NCI-H2107 (cell line): Measurements from ENCODE around the gene RGS17.
"Not testable (repeated sequence)": the region's sequence is repeated elsewhere in the genome, so short reads cannot be mapped to it uniquely, and the experiment has no call there.

ENCODE experiments used
- DNase-seq: peaks from one replicate; lab custom pipeline; 2025; lab: John Stamatoyannopoulos, UW

The RGS17 gene

GRCh38 chr6:152983637-152984512, 147.2 kb downstream of the RGS17 start:
- DNase-seq = peak; percentile 19

GRCh38 chr6:152982904-152983636, 148.0 kb downstream of the RGS17 start, which contains the start of gene FBXO5:
TSS of gene FBXO5 (minus strand) at chr6:152983041. CDS start at chr6:152982959, 82 bp downstream.
- peak; percentile 93 for DNase-seq

- DNase-seq = no peak
Observed at GRCh38 chr6:152981989-152982903, 148.8 kb downstream of the RGS17 start.

- DNase-seq = no peak
Observed at GRCh38 chr6:152981219-152981618, 149.9 kb downstream of the RGS17 start.

GRCh38 chr6:152980656-152981055, 150.4 kb downstream of the RGS17 start:
- no peak for DNase-seq

GRCh38 chr6:152979116-152979515, 152.0 kb downstream of the RGS17 start:
- no peak for DNase-seq

GRCh38 chr6:152978058-152978457, 153.0 kb downstream of the RGS17 start:
- no peak for DNase-seq

GRCh38 chr6:152977556-152977955, 153.5 kb downstream of the RGS17 start:
- DNase-seq = no peak

GRCh38 chr6:152976749-152977148, 154.3 kb downstream of the RGS17 start:
- no peak for DNase-seq

GRCh38 chr6:152975204-152975915, 155.7 kb downstream of the RGS17 start:
- no peak for DNase-seq

- no peak for DNase-seq
Observed at GRCh38 chr6:152973916-152974315, 157.2 kb downstream of the RGS17 start.

- no peak for DNase-seq
Observed at GRCh38 chr6:152969688-152970418, 161.2 kb downstream of the RGS17 start.

- DNase-seq = not testable (repeated sequence)
Observed at GRCh38 chr6:152966168-152966894, 164.8 kb downstream of the RGS17 start.

- DNase-seq = no peak
Observed at GRCh38 chr6:152959333-152959732, 171.7 kb downstream of the RGS17 start.

GRCh38 chr6:152957796-152958195, 173.3 kb downstream of the RGS17 start:
- DNase-seq = no peak
